ENCODE results near the gene RFTN2. TPM values are rescaled to one million over a fixed set of nuclear protein-coding genes. Genes with fewer than 3 reads are reported as not detected.
"Not testable (repeated sequence)": the region's sequence is repeated elsewhere in the genome, so short reads cannot be mapped to it uniquely, and the experiment has no call there.

RFTN2 gene
- polyA plus RNA-seq, 3 donors = 0.90 to 8.0 (median 2.8) TPM

DNA sequence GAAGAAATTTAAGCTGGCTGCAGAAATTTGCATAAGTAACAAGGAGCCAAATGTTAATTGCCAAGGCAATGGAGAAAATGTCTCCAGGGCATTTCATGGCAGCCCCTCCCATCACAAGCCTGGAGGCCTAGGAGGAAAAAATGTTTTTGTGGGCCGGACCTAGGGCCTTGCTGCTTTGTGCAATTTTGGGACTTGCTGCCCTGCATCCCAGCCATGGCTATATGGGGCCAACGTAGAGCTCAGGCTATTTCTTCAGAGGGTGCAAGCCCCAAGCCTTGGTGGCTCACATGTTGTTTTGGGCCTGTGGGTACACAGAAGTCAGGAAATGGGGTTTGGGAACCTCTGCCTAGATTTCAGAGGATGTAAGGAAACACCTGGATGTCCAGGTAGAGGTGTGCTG is 101.8 kb downstream of the RFTN2 start:
- 95 to 100% (median 100%) methylated on average over 2 of the region's 2 CpGs for WGBS, 3 donors
- H3K27ac ChIP-seq (ENCODE audit: low read depth, low read length) = no peak overlapping the region

DNA sequence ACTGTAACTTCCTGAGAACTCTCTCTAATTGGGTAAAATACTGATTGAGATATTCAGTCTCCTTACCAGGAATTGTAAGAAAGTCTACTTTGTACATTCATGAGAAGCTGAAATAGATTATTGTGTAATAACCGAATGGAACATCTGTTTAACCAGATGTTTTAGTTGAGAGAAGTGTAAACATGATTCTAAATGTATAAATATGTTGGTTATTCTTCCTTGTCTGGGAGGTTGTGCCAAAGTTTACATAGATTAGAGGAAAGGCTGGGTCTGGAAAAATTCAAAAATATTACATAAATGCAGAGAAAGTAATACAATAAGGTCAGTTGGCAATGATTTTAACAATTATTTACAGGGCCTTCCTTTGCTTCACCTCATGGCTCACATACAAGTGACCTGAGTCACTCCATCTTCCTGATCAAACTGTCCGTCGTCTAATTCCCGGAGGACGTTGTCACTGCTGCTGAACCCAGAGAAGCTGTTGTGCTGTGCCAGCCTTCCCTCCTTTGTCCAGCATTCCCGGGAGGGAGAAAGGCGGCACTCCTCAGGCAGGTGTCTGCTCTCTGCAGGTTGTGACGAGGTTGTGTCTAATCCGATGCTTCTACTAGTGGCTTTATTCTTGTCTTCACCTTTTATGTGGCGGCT is 103.6 kb downstream of the RFTN2 start:
- no peak overlapping the region for H3K27ac ChIP-seq (ENCODE audit: low read depth, low read length)
- WGBS, 3 donors = 65 to 75% (median 69%) methylated on average over 10 of the region's 10 CpGs

DNA sequence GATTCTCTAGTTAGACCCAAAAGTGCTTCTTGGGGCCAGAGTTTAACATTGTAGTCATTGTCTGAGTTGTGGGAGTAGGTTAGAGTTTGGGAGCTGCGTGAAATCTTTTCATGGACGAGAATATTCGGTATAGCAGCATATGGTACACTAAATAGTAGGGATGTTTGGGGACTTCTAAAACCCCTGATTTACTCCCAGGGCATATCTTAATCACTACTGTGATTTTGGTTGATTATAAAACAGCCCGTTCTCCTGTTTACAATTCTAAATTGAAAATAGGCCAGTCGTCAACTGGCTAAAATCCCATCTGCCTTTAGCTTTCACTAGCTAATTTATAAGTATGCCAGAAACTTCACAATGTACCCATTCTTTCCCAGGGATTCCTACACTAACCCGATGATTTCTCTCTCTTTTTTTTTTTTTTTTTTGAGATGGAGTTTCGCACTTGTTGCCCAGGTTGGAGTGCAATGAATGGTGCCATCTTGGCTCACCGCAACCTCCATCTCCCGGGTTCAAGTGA is 115.2 kb downstream of the RFTN2 start:
- WGBS, 3 donors = 85 to 95% (median 93%) methylated on average over 9 of the region's 9 CpGs
- H3K27ac ChIP-seq (ENCODE audit: low read depth, low read length) = no peak overlapping the region

DNA sequence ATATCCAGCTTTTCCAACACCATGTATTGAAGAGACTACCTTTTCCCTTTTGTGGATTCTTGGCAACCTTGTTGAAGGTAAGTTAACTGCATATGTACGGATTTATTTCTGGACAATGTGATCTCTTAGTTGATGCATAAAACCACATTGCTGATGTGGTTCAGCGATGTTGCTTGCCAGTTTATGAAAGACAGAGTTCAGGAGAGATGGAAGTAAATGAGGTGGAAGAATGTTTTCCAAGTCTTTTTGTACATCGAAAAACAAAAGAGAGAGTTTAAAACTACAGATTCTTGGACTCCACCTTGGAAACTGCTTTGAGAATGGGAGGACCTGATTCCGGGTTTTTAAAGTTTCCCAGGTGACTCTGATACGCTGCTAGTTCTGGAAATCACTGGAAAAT is 115.7 kb downstream of the RFTN2 start:
- WGBS, 3 donors = 95 to 97% (median 96%) methylated on average over 5 of the region's 5 CpGs
- H3K27ac ChIP-seq (ENCODE audit: low read depth, low read length) = no peak overlapping the region

DNA sequence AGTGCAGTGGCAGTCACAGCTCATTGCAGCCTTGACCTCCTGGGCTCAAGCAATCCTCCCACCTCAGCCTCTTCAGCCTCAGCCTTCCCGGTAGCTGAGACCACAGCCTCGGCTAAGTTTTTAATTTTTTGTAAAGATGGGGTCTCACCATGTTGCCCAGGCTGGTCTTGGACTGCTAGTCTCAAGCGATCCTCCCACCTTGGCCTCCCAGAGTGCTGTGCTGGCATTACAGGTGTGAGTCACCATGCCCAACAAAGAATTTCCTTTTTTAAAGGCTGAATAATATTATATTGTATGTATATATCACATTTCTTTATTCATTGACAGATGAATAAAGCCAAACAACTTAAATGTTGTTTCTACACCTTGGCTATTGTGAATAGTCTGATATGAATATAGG is 117.0 kb downstream of the RFTN2 start:
- WGBS, 3 donors = 96 to 99% (median 96%) methylated on average over 3 of the region's 3 CpGs
- no peak overlapping the region for H3K27ac ChIP-seq (ENCODE audit: low read depth, low read length)

DNA sequence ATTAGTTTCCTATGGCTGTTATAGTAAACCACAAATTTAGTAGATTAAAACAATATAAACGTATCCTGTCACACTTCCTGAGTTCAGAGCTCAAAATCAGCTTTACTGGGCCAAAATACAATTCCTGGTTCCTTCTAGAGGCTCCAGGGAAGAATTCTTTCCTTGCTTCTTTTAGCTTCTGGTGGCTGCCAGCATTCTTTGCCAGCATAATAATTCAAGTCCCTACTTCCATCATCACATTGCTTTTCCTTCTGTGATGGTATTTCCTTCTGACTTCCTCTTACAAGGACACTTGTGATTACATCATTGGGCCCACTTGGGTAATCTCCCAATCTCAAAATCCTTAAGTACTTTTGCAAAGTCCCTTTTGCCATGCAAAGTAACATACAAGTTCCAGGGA is 118.9 kb downstream of the RFTN2 start:
- 15 to 64% (median 27%) methylated on average over 1 of the region's 1 CpG for WGBS, 3 donors
- no peak overlapping the region for H3K27ac ChIP-seq (ENCODE audit: low read depth, low read length)

DNA sequence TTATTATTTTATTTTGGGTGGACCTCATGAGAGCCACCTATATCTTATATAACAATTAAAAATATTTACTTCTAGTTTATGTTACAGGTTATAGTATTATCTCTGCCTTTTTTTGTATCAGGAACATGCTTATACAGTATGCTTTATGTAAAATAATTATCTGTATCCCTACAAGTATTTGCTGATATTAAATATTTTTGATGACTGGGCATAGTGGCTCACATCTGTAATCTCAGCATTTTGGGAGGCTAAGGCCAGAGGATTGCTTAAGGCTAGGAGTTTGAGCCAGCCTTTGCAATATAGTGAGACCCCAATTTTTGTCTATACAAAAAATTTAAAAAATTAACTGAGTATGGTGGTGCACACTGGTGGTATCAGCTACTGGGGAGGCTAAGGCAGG is 119.9 kb downstream of the RFTN2 start:
- no peak overlapping the region for H3K27ac ChIP-seq (ENCODE audit: low read depth, low read length)

DNA sequence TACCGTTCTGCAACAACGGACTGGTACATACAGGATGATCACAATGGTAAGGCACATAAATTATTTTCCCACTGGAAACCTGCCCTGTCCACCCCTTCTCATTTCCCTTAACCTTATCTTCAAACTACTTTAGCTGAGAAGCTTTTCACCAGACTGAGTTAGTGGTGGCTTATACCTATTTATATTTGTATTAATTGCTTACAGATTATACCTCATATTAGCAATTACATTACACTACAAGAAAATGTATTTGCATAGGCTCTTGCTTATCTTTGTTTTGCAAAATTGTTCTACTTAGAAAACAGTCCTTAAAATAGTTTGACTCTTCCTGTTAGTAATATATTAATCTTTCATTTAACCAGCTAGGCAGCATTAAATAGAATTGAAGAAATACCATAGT is 124.1 kb downstream of the RFTN2 start:
- WGBS, 3 donors = 68 to 93% (median 89%) methylated on average over 2 of the region's 2 CpGs
- not testable (repeated sequence) for H3K27ac ChIP-seq (ENCODE audit: low read depth, low read length)

DNA sequence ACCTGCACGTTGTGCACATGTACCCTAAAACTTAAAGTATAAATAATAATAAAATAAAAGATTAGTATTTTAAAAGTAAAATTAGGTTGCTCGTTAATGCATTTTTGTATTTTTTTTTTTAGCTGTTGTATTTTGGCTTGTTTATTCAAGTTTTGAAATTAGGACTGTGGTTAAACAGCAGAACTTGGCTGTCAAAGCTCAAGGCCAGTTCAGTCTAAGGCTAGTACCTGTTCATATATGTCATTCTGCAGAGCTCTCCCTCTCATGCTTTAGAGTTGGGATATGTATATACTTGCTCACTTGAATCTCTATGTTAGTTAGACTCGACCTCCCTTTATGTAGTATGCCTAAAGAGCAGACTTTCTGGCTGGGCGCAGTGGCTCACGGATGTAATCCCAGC is 126.8 kb downstream of the RFTN2 start:
- WGBS, 3 donors = 91 to 94% (median 92%) methylated on average over 5 of the region's 5 CpGs
- no peak overlapping the region for H3K27ac ChIP-seq (ENCODE audit: low read depth, low read length)

DNA sequence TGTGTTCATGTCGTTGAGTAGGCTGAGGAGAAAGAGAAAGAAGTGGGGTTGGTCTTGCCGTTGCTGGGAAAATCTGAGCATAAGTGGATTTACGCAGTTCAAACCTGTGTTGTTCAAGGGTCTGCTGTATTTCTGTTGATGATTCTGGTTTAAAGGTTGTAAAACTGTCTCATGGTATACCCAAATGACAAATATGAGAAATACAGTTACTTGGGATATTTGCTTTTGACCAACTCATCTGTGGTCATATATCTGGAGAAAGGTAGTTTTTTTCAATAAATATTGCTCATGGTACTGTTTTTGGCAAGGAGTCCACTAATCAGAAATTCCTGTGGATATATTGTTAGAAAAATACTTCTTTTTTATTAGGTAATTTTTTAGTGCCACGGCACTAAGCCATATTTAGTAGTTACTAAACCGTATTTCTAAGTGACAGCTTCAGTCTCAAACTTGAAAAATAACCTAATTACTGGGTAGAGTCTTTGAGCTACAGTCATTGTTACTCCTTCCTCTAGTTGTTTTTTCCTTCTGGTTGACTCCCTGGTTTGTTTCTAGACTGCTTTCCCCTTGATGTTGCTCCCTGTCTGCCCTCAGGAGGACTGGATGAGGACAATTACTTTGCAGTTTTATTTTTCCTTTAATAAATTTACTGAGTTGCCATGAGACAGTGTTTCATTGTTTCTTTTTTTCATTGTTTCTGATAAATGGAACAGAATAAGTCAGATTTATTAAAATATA is 128.1 kb downstream of the RFTN2 start:
- 83 to 87% (median 87%) methylated on average over 5 of the region's 5 CpGs for WGBS, 3 donors
- H3K27ac ChIP-seq (ENCODE audit: low read depth, low read length) = no peak overlapping the region

DNA sequence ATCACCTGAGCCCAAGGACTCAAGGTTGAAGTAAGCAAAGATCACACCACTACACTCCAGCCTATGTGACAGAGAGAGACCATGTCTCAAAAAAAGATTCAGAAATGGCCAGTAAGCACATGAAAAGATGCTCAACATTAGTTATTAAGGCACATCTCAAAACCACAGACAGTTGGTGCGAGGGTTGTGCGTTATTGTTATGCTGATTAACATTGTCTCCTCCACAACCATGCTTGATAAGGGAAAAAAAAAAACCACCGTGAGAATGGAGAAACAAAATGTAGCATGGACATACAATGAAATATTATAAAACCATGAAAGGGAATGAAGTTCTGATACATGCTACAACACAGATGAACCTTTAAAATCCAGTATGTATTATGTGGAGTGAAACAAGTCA is 132.2 kb downstream of the RFTN2 start:
- H3K27ac ChIP-seq (ENCODE audit: low read depth, low read length) = no peak overlapping the region
- 90 to 97% (median 94%) methylated on average over 3 of the region's 3 CpGs for WGBS, 3 donors

DNA sequence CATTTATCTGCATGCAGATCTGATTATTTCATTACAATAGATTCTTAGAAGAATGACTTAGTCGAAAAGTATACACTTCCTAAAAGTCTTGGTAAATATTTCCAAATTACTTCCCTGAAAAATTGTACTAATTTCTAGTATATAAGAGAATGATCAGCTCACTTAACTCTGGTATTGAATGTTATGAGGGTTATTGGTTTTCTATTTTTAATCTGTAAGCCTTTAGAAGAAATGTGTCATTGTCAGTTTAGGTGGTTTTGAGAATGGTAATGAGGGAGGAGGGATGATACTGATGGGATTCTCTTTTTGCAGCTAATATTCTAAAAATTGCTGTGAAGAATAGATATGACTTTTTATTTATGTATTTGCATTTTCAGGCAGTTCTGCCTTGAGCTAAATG is 135.7 kb downstream of the RFTN2 start:
- no peak overlapping the region for H3K27ac ChIP-seq (ENCODE audit: low read depth, low read length)
- WGBS, 3 donors = 73 to 87% (median 73%) methylated on average over 1 of the region's 1 CpG

DNA sequence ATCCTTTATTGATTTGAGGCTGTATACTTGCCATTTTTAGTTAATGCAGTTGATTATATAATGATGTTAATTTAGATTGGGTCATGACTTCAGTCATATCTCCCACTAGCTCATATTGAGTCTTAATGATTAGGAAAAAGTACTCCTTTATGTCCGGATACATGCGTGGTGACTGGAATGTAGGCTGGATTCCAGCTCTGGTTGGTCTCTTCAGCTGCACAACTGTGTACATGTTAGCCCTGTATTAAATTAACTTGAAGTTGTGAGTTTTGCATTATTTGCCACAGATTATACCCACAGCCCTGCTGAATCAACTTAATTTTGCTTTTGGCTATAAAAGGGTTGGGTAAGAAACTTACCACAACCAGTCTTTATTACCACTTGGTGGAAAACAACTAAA is 137.0 kb downstream of the RFTN2 start:
- 25 to 54% (median 38%) methylated on average over 2 of the region's 2 CpGs for WGBS, 3 donors
- no peak overlapping the region for H3K27ac ChIP-seq (ENCODE audit: low read depth, low read length)

Other genes with a start within 250 kb of the RFTN2 start
- 100 to 1,000 TPM in 2 of 3 donors, 10 to 100 TPM in 1; 82.5 to 113 (median 109) TPM for gene SF3B1, start 240.6 kb downstream of the RFTN2 start, polyA plus RNA-seq
- 10 to 100 TPM in 2 of 3 donors, 1 to 10 TPM in 1; 8.2 to 39.9 (median 25.4) TPM for gene COQ10B, start 222.0 kb downstream of the RFTN2 start, polyA plus RNA-seq
- gene HSPD1, start 175.7 kb downstream of the RFTN2 start, polyA plus RNA-seq = 100 to 1,000 TPM; 199 to 314 (median 237) TPM
- gene HSPE1, start 175.2 kb downstream of the RFTN2 start, polyA plus RNA-seq = 100 to 1,000 TPM in 2 of 3 donors, 10 to 100 TPM in 1; 75.1 to 225 (median 199) TPM
- 10 to 100 TPM in 2 of 3 donors, 1 to 10 TPM in 1; 9.8 to 26.8 (median 23.5) TPM for gene MOB4, start 159.5 kb downstream of the RFTN2 start, polyA plus RNA-seq
- 1 to 10 TPM; 1.2 to 5.6 (median 3.0) TPM for gene MARS2, start 29.8 kb upstream of the RFTN2 start, polyA plus RNA-seq
- gene BOLL, start 109.7 kb upstream of the RFTN2 start, polyA plus RNA-seq = not detected
- 1 to 10 TPM in 2 of 3 donors, under 1 TPM in 1; 0.39 to 2.3 (median 2.0) TPM for gene PLCL1, start 129.0 kb upstream of the RFTN2 start, polyA plus RNA-seq